Neuronal stem cell (in vitro differentiated cells): ENCODE data around the gene CSRNP3.

Source experiments
- DNase-seq: peaks from one replicate; pipeline ENCODE4 v3.0.0-alpha.2; 2013; ENCODE audit warnings: low spot score
- H2AFZ ChIP-seq: one replicate; pipeline ENCODE4 v1.6.1; 2013; ENCODE audit warnings: mild to moderate bottlenecking, low read length, inconsistent platforms
- H2AK5ac ChIP-seq: 2 replicates; pipeline ENCODE4 v1.6.1; 2013; ENCODE audit warnings: low read depth, mild to moderate bottlenecking, inconsistent platforms, low read length, moderate library complexity, mixed read lengths
- H2BK120ac ChIP-seq: 2 replicates; pipeline ENCODE4 v1.6.1; 2013; ENCODE audit warnings: low read depth, mild to moderate bottlenecking, inconsistent platforms, low read length, moderate library complexity, mixed read lengths
- H2BK12ac ChIP-seq: one replicate; pipeline ENCODE4 v1.6.1; 2013; ENCODE audit warnings: low read length, inconsistent platforms
- H2BK15ac ChIP-seq: 2 replicates; pipeline ENCODE4 v1.6.1; 2013; ENCODE audit warnings: mild to moderate bottlenecking, low read length, inconsistent platforms, mixed read lengths
- H2BK5ac ChIP-seq: one replicate; pipeline ENCODE4 v1.6.1; 2013; ENCODE audit warnings: inconsistent platforms, mild to moderate bottlenecking, low read length, moderate library complexity
- H3K14ac ChIP-seq: one replicate; pipeline ENCODE4 v1.6.1; 2013; ENCODE audit warnings: low read length, inconsistent platforms
- H3K18ac ChIP-seq: 2 replicates; pipeline ENCODE4 v1.6.1; 2013; ENCODE audit warnings: low read length, inconsistent platforms
- H3K23ac ChIP-seq: 2 replicates; pipeline ENCODE4 v1.6.1; 2013; ENCODE audit warnings: low read depth, mild to moderate bottlenecking, mixed read lengths, low read length, inconsistent platforms; ENCODE audit not compliant: poor library complexity
- H3K27ac ChIP-seq: replicated peaks from 3 replicates; pipeline ENCODE4 v1.5.1; 2013; ENCODE audit warnings: low read length, inconsistent platforms
- H3K27me3 ChIP-seq, 3 experiments: 2 replicates each; pipeline ENCODE4 v1.6.1; 2013; ENCODE audit warnings: low read length in 3 of 3, mild to moderate bottlenecking in 2 of 3, inconsistent platforms in 1 of 3, low read depth in 1 of 3, mixed read lengths in 1 of 3, moderate library complexity in 1 of 3; ENCODE audit not compliant: control insufficient read depth in 3 of 3, insufficient read depth in 3 of 3
- H3K36me3 ChIP-seq, 2 donors: replicated peaks in 1 of 2; 2 replicates each; pipeline ENCODE4 v1.6.1; 2013; ENCODE audit warnings: low read length in 2 of 2; ENCODE audit not compliant: control insufficient read depth in 2 of 2, insufficient read depth in 2 of 2
- H3K4ac ChIP-seq: 2 replicates; pipeline ENCODE4 v1.6.1; 2013; ENCODE audit warnings: inconsistent platforms, mild to moderate bottlenecking, low read length, moderate library complexity
- H3K4me1 ChIP-seq, 2 donors: 1 replicate in 1 of 2; 2 replicates in 1 of 2; pipeline ENCODE4 v1.6.1; 2013; ENCODE audit warnings: low read length in 2 of 2, low read depth in 1 of 2; ENCODE audit not compliant: control insufficient read depth in 2 of 2, insufficient read depth in 1 of 2
- H3K4me2 ChIP-seq: one replicate; pipeline ENCODE4 v1.6.1; 2013; ENCODE audit warnings: mild to moderate bottlenecking, low read length, inconsistent platforms; ENCODE audit not compliant: insufficient read depth, poor library complexity, severe bottlenecking
- H3K4me3 ChIP-seq, 2 donors: 2 replicates each; pipeline ENCODE4 v1.5.1; 2013; ENCODE audit warnings: low read length in 2 of 2, mild to moderate bottlenecking in 2 of 2, inconsistent platforms in 1 of 2, moderate library complexity in 1 of 2
- H3K79me1 ChIP-seq: one replicate; pipeline ENCODE4 v1.6.1; 2013; ENCODE audit warnings: low read depth, mild to moderate bottlenecking, inconsistent platforms, low read length, moderate library complexity
- H3K9ac ChIP-seq: one replicate; pipeline ENCODE4 v1.6.1; 2013; ENCODE audit warnings: mild to moderate bottlenecking, low read depth, low read length, inconsistent platforms; ENCODE audit not compliant: poor library complexity
- H3K9me3 ChIP-seq, 2 donors: replicated peaks in 1 of 2; 2 replicates each; pipeline versions ENCODE3 to v1.6.1; 2013; ENCODE audit warnings: low read length in 2 of 2, mild to moderate bottlenecking in 2 of 2, inconsistent platforms in 1 of 2, low read depth in 1 of 2, mixed read lengths in 1 of 2, moderate library complexity in 1 of 2; ENCODE audit not compliant: control insufficient read depth in 2 of 2, insufficient read depth in 1 of 2
- H4K8ac ChIP-seq: one replicate; pipeline ENCODE4 v1.6.1; 2013; ENCODE audit warnings: low read depth, mild to moderate bottlenecking, inconsistent platforms, low read length, moderate library complexity
- H4K91ac ChIP-seq: one replicate; pipeline ENCODE4 v1.6.1; 2013; ENCODE audit warnings: low read length, low read depth, mild to moderate bottlenecking, inconsistent platforms; ENCODE audit not compliant: poor library complexity
- WGBS, 2 donors: extraction: QIAGEN DNeasy Blood & Tissue Kit; methylation state at CpG; one replicate each; pipeline ENCODE4 v1.1.7; 2013; ENCODE audit warnings: missing lambda C conversion rate in 2 of 2, mixed read lengths in 1 of 2; ENCODE audit not compliant: insufficient read length in 2 of 2, insufficient replicate concordance in 1 of 2; ENCODE audit errors: extremely low coverage in 2 of 2; 5-methylcytosine and 5-hydroxymethylcytosine counted together

The CSRNP3 gene

DNA sequence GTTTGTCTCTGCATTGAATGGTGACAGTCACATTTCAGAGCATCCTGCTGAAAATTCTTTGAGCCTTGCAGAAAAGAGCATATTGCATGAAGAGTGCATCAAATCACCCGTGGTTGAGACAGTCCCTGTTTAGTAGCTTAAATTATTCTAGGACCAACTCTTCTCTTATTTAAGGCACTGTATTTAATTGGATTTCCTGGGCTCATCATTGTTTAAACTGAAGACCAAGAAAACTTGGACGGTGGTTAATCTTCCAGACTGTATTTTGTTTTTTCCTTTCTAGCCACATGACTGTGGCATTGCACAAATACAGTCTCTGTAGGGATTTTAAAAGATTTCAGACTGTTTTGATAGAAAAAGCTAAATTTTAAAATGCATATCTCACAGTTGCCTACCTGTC is 210.1 kb downstream of the CSRNP3 start:
- H4K91ac ChIP-seq: no peak overlapping the region
- no peak overlapping the region for H2BK120ac ChIP-seq
- H3K9me3 ChIP-seq: no peaks in the 10 kb centered on the region
- H2AFZ ChIP-seq: no peak overlapping the region
- no peak overlapping the region for H3K4me3 ChIP-seq
- H3K4ac ChIP-seq: no peak overlapping the region
- H2BK5ac ChIP-seq: no peak overlapping the region
- no peaks in the 10 kb centered on the region for H3K27me3 ChIP-seq
- H2BK15ac ChIP-seq: no peak overlapping the region
- H3K14ac ChIP-seq: no peak overlapping the region
- no peak overlapping the region for H2AK5ac ChIP-seq
- no peak overlapping the region for H3K18ac ChIP-seq
- no peak overlapping the region for H3K27ac ChIP-seq
- peaks cover 10 to 88% of the 10 kb centered on the region in 2 donors for H3K36me3 ChIP-seq
- no peak for DNase-seq
- no peak overlapping the region for H2BK12ac ChIP-seq
- H3K79me1 ChIP-seq: no peaks in the 10 kb centered on the region
- WGBS, 2 donors: no CpG with 5 or more reads among the region's 2 CpGs
- H3K4me1 ChIP-seq: peaks cover 0 to 4% of the 10 kb centered on the region in 2 donors
- H4K8ac ChIP-seq: no peak overlapping the region
- H3K4me2 ChIP-seq: no peak overlapping the region
- no peak overlapping the region for H3K23ac ChIP-seq
- H3K9ac ChIP-seq: no peak overlapping the region

DNA sequence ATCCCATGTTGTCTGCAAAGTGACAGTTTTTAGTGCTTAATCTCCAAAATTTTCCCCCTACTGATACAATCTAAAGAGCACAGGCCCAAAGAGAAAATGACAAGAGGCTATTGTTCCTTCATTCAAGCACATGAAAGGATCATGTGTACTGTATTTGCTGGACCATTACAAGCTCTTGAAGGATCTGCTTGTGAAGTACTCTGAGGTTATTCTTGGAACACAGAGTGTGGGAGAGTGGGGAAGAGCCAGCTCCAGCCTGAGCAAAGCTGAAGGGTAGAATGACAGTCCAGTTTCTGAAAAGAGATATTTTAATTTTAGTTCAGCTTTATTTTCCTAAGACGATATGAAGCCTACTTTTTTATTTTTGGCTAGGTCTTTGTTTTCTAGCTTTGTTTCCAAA is 212.3 kb downstream of the CSRNP3 start:
- Histone ChIP-seq H3K27me3 (no peaks in the 10 kb centered on the region), H2BK120ac (no peak overlapping the region), H2AK5ac (no peak overlapping the region), H2BK5ac (no peak overlapping the region), H3K23ac (no peak overlapping the region), H3K4me1 (peaks cover 1 to 13% of the 10 kb centered on the region in 2 donors), H2AFZ (no peak overlapping the region), H3K27ac (no peak overlapping the region), H3K14ac (no peak overlapping the region), H3K36me3 (peaks cover 7 to 77% of the 10 kb centered on the region in 2 donors), H3K18ac (no peak overlapping the region), H3K9ac (no peak overlapping the region), H3K4ac (no peak overlapping the region), H4K91ac (no peak overlapping the region), H3K4me2 (no peak overlapping the region), H2BK12ac (no peak overlapping the region), H3K9me3 (peaks cover 0 to 2% of the 10 kb centered on the region in 2 donors), H3K4me3 (no peak overlapping the region), H4K8ac (no peak overlapping the region), H2BK15ac (no peak overlapping the region), H3K79me1 (no peaks in the 10 kb centered on the region)
- no CpG with 5 or more reads among the region's 1 CpG for WGBS, 2 donors
- DNase-seq: no peak

DNA sequence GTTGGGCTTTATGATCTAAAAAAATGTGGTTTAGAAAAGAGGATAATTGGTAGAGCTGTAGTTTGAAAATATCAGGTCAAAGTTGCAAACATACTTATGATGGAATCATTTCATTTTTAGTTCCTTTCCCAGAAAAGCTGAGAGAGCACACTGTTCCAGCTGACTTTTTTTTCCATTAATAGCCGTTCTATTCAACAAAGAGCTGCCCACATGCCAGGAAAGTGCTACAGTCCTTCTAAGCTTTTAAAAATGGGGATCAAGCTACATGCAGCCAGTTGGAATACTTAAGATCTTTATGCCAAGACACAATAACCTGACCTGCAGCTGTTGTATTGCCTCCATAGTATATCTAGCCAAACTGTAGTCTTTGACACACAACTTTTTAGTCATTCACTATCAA is 213.0 kb downstream of the CSRNP3 start:
- Histone ChIP-seq H2AK5ac (no peak overlapping the region), H3K23ac (no peak overlapping the region), H4K8ac (no peak overlapping the region), H3K4me1 (peaks cover 2 to 18% of the 10 kb centered on the region in 2 donors), H3K4me3 (no peak overlapping the region), H2BK5ac (no peak overlapping the region), H2BK15ac (no peak overlapping the region), H3K9me3 (peaks cover 0 to 2% of the 10 kb centered on the region in 2 donors), H2BK120ac (no peak overlapping the region), H2AFZ (no peak overlapping the region), H2BK12ac (no peak overlapping the region), H4K91ac (no peak overlapping the region), H3K4ac (no peak overlapping the region), H3K79me1 (no peaks in the 10 kb centered on the region), H3K18ac (no peak overlapping the region), H3K27ac (no peak overlapping the region), H3K4me2 (no peak overlapping the region), H3K14ac (no peak overlapping the region), H3K9ac (no peak overlapping the region), H3K36me3 (peaks cover 7 to 70% of the 10 kb centered on the region in 2 donors), H3K27me3 (no peaks in the 10 kb centered on the region)
- no CpG with 5 or more reads among the region's 1 CpG for WGBS, 2 donors
- no peak for DNase-seq

DNA sequence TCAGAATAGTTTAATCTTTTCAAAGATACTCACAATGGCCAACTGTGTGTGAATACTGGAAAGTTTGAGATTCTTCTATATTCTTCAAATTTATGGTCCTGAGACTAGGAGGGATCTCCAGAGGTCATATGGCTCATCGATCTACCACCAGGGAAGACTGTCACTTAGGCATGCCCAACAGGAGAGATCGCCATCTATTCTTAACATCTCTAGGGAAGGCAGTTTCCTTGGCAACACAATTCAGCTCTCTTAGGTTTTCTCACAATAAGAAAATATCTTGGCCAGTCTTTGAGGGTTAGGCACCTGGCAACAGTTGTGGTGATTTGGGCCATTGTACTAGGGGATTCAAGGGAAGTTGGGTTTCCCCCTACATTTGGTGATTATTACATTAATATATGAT is 217.3 kb downstream of the CSRNP3 start:
- no peak overlapping the region for H3K27ac ChIP-seq
- no peak overlapping the region for H2BK15ac ChIP-seq
- H4K91ac ChIP-seq: no peak overlapping the region
- no peak overlapping the region for H2BK12ac ChIP-seq
- H4K8ac ChIP-seq: no peak overlapping the region
- H3K27me3 ChIP-seq: no peaks in the 10 kb centered on the region
- H3K4ac ChIP-seq: no peak overlapping the region
- peaks cover 0 to 2% of the 10 kb centered on the region in 2 donors for H3K9me3 ChIP-seq
- H3K4me1 ChIP-seq: peaks cover 4 to 25% of the 10 kb centered on the region in 2 donors
- H3K4me3 ChIP-seq: no peak overlapping the region
- H3K9ac ChIP-seq: no peak overlapping the region
- H3K4me2 ChIP-seq: no peak overlapping the region
- H3K23ac ChIP-seq: no peak overlapping the region
- no peak for DNase-seq
- H3K79me1 ChIP-seq: no peaks in the 10 kb centered on the region
- H3K14ac ChIP-seq: no peak overlapping the region
- WGBS, 2 donors: no CpG with 5 or more reads among the region's 2 CpGs
- no peak overlapping the region for H2AK5ac ChIP-seq
- no peak overlapping the region for H2BK5ac ChIP-seq
- no peak overlapping the region for H2BK120ac ChIP-seq
- H3K18ac ChIP-seq: no peak overlapping the region
- no peak overlapping the region for H2AFZ ChIP-seq
- peaks cover 0 to 30% of the 10 kb centered on the region in 2 donors for H3K36me3 ChIP-seq
